Aorta (tissue), 5 donors: Measurements from ENCODE around the gene LRRC61. TPM values are rescaled to one million over a fixed set of nuclear protein-coding genes. Genes with fewer than 3 reads are reported as not detected.
A peak's percentile ranks its signal among the peaks of the same experiment; 100 is the strongest.

Experiments used
- ATAC-seq: fragments of 200-7000 bp; cut with Tn5 transposase; one replicate; pipeline ENCODE4 v1.9.1; 2022; ENCODE audit warnings: moderate library complexity; ENCODE audit not compliant: low FRiP score
- DNase-seq, 2 donors: peaks; one replicate each; pipeline ENCODE4 v3.0.0-alpha.2; 2020
- H3K27ac ChIP-seq, 2 donors: one replicate each; pipeline ENCODE4 v1.5.1; 2013; ENCODE audit warnings: low read length in 2 of 2, mild to moderate bottlenecking in 2 of 2, moderate library complexity in 2 of 2, control low read depth in 1 of 2, inconsistent platforms in 1 of 2, low read depth in 1 of 2
- H3K27me3 ChIP-seq, 2 donors: one replicate each; pipeline ENCODE4 v1.6.1; 2013; ENCODE audit warnings: control low read depth in 1 of 2, low read length in 1 of 2, mild to moderate bottlenecking in 1 of 2, moderate library complexity in 1 of 2; ENCODE audit not compliant: insufficient read depth in 2 of 2, control insufficient read depth in 1 of 2
- H3K36me3 ChIP-seq, 2 donors: one replicate each; pipeline ENCODE4 v1.6.1; 2013; ENCODE audit warnings: control low read depth in 1 of 2, low read length in 1 of 2, mild to moderate bottlenecking in 1 of 2; ENCODE audit not compliant: insufficient read depth in 2 of 2, control insufficient read depth in 1 of 2
- H3K4me1 ChIP-seq, 2 donors: one replicate each; pipeline ENCODE4 v1.6.1; 2013; ENCODE audit warnings: low read length in 2 of 2, control low read depth in 1 of 2, mild to moderate bottlenecking in 1 of 2, moderate library complexity in 1 of 2; ENCODE audit not compliant: insufficient read depth in 2 of 2, control insufficient read depth in 1 of 2
- H3K4me3 ChIP-seq, 2 donors: one replicate each; pipeline ENCODE4 v1.5.1; 2013; ENCODE audit warnings: low read length in 2 of 2, control low read depth in 1 of 2, mild to moderate bottlenecking in 1 of 2
- H3K9me3 ChIP-seq: one replicate; pipeline ENCODE4 v1.6.1; 2013; ENCODE audit warnings: mild to moderate bottlenecking, low read length; ENCODE audit not compliant: control insufficient read depth
- WGBS, 2 donors: extraction: QIAGEN DNeasy Blood & Tissue Kit; methylation state at CpG; one replicate each; pipeline ENCODE4 v1.1.7; 2013; 5-methylcytosine and 5-hydroxymethylcytosine counted together
- intact Hi-C, 2 donors: fragments of 100-400 bp; cut with DNase I; formaldehyde crosslinking; loops; one replicate each; pipeline versions ENCODE4 v1.14.2 to v1.15.0; 2022
- polyA plus RNA-seq, 2 donors: library from polyadenylated mRNA; stranded (reverse); fragments of 200-250 nt; gene quantifications; one replicate each; pipeline ENCODE4 v1.2.3, GENCODE V29; 2013
- total RNA-seq, 2 donors: library from RNA; stranded (reverse); fragmentation: NEBNext Ultra II Directional; extraction: Animal tissue kit (Norgen Biotek cat#: 25700); gene quantifications; one replicate each; pipeline ENCODE4 v1.2.1, GENCODE V29; 2021
- donor health status: healthy with polysubstance abuse.
- donor health status: Bipolar disorder and iron deficiency.
- donor health status: DM: no; HTN: no; CAD: no.
- donor health status: DM: no; HTN: no; CAD: no.
- donor health status: DM: yes; HTN: yes; CAD: no.

Gene LRRC61
- total and polyA plus RNA-seq, 4 donors, result 0.15 to 2.6 (median 2.6) TPM

- H3K4me3 ChIP-seq, result no peak overlapping the region
- intact Hi-C loops, result no loop called here
- no peaks in the 10 kb centered on the region for H3K27me3 ChIP-seq
- H3K36me3 ChIP-seq, result no peaks in the 10 kb centered on the region
- no peak overlapping the region for H3K27ac ChIP-seq
- ATAC-seq, result no peak
- 86 to 90% methylated on average over 5 of the region's 5 CpGs for WGBS, 2 donors
- no peaks in the 10 kb centered on the region for H3K4me1 ChIP-seq
- no peak for DNase-seq
- H3K9me3 ChIP-seq, result no peaks in the 10 kb centered on the region
Observed at GRCh38 chr7:150365673-150366398, 42.7 kb downstream of the LRRC61 start.

- H3K4me3 ChIP-seq, result peak overlapping the region in 1 of 2 donors; percentile 24
- no peak for ATAC-seq
- no peaks in the 10 kb centered on the region for H3K4me1 ChIP-seq
- H3K27ac ChIP-seq, result peak overlapping the region in 1 of 2 donors; percentile 62
- no peaks in the 10 kb centered on the region for H3K9me3 ChIP-seq
- H3K36me3 ChIP-seq, result no peaks in the 10 kb centered on the region
- H3K27me3 ChIP-seq, result no peaks in the 10 kb centered on the region
- intact Hi-C loops, result loop anchor here (1.0 to 2.0 kb wide), 3 partner anchors 12 to 38 kb away; partner anchors contain the start of gene ZNF775 (in 1 of the 2)
- no peak for DNase-seq
- whole genome bisulfite sequencing, 2 donors, result 57 to 59% methylated on average over 8 of the region's 8 CpGs
Observed at GRCh38 chr7:150367677-150368095, 44.5 kb downstream of the LRRC61 start.

GRCh38 chr7:150368096-150368883, 45.1 kb downstream of the LRRC61 start, which contains the start of gene REPIN1:
Gene REPIN1, plus strand, starts transcription at chr7:150368822. Its CDS starts 890 bp downstream, at chr7:150369712.
- no peaks in the 10 kb centered on the region for H3K27me3 ChIP-seq
- WGBS, 2 donors, result 0 to 1% methylated on average over 71 to 85 of the region's 85 CpGs
- H3K4me1 ChIP-seq, result no peaks in the 10 kb centered on the region
- H3K27ac ChIP-seq, result peak within 1 kb of the TSS; percentile 62 to 88
- H3K36me3 ChIP-seq, result no peaks in the 10 kb centered on the region
- DNase-seq, result peak; percentile 97
- H3K4me3 ChIP-seq, result peak within 1 kb of the TSS; percentile 64 to 74
- peak; percentile 92 for ATAC-seq
- intact Hi-C loops, result loop anchor here (1.0 to 2.0 kb wide), 3 partner anchors 11 to 37 kb away; partner anchors contain the start of gene ZNF775 (in 1 of the 2)
- no peaks in the 10 kb centered on the region for H3K9me3 ChIP-seq

- Histone ChIP-seq H3K9me3 (no peaks in the 10 kb centered on the region), H3K36me3 (no peaks in the 10 kb centered on the region), H3K27me3 (no peaks in the 10 kb centered on the region), H3K4me3 (peak overlapping the region; percentile 64 to 74), H3K4me1 (no peaks in the 10 kb centered on the region), H3K27ac (peak overlapping the region; percentile 57 to 88)
- ATAC-seq, result peak; percentile 73
- intact Hi-C loops, result loop anchor here (1.0 to 2.0 kb wide), 3 partner anchors 10 to 36 kb away; partner anchors contain the start of gene ZNF775 (in 1 of the 2)
- WGBS, 2 donors, result 1% methylated on average over 45 to 58 of the region's 58 CpGs
- DNase-seq, result peak; percentile 84 to 91
Observed at GRCh38 chr7:150368884-150369747, 46.0 kb downstream of the LRRC61 start.

GRCh38 chr7:150369748-150370501, 46.8 kb downstream of the LRRC61 start:
- intact Hi-C loops, result loop anchor here in 1 of 2 donors (2.0 kb wide), 1 partner anchor 35 kb away; a partner anchor contains a TSS
- Histone ChIP-seq H3K9me3 (no peaks in the 10 kb centered on the region), H3K27me3 (no peaks in the 10 kb centered on the region), H3K27ac (peak overlapping the region in 1 of 2 donors; percentile 57), H3K4me3 (peak overlapping the region in 1 of 2 donors; percentile 64), H3K4me1 (no peaks in the 10 kb centered on the region), H3K36me3 (no peaks in the 10 kb centered on the region)
- ATAC-seq, result no peak
- DNase-seq, result no peak
- 54 to 55% methylated on average over 23 of the region's 23 CpGs for WGBS, 2 donors

- DNase-seq (no peak), ATAC-seq (no peak)
- Histone ChIP-seq H3K27me3 (no peaks in the 10 kb centered on the region), H3K9me3 (no peaks in the 10 kb centered on the region), H3K27ac (no peak overlapping the region), H3K4me3 (no peak overlapping the region), H3K4me1 (no peaks in the 10 kb centered on the region), H3K36me3 (no peaks in the 10 kb centered on the region)
- intact Hi-C loops, result no loop called here
- 70 to 72% methylated on average over 3 of the region's 3 CpGs for WGBS, 2 donors
Observed at GRCh38 chr7:150370612-150371071, 47.5 kb downstream of the LRRC61 start.

GRCh38 chr7:150371131-150371995, 48.2 kb downstream of the LRRC61 start:
- H3K4me1 ChIP-seq, result no peaks in the 10 kb centered on the region
- no peak for ATAC-seq
- intact Hi-C loops, result no loop called here
- no peaks in the 10 kb centered on the region for H3K9me3 ChIP-seq
- DNase-seq, result no peak
- no peaks in the 10 kb centered on the region for H3K27me3 ChIP-seq
- no peak overlapping the region for H3K27ac ChIP-seq
- WGBS, 2 donors, result 84 to 85% methylated on average over 45 to 48 of the region's 48 CpGs
- no peak overlapping the region for H3K4me3 ChIP-seq
- H3K36me3 ChIP-seq, result no peaks in the 10 kb centered on the region
